ENCODE data around the gene MRM2. TPM values are rescaled to one million over a fixed set of nuclear protein-coding genes. Genes with fewer than 3 reads are reported as not detected.

Gene MRM2
- total RNA-seq, 1 donor: 19.0 TPM

GRCh38 chr7:2233926-2234325 lies 8.1 kb downstream of the MRM2 start:
- DNase-seq (ENCODE audit: low read depth): peak; percentile 16
- H3K4me3 ChIP-seq (ENCODE audit: low read depth, low read length): no peak overlapping the region
- TF ChIP-seq, protein P1, sequence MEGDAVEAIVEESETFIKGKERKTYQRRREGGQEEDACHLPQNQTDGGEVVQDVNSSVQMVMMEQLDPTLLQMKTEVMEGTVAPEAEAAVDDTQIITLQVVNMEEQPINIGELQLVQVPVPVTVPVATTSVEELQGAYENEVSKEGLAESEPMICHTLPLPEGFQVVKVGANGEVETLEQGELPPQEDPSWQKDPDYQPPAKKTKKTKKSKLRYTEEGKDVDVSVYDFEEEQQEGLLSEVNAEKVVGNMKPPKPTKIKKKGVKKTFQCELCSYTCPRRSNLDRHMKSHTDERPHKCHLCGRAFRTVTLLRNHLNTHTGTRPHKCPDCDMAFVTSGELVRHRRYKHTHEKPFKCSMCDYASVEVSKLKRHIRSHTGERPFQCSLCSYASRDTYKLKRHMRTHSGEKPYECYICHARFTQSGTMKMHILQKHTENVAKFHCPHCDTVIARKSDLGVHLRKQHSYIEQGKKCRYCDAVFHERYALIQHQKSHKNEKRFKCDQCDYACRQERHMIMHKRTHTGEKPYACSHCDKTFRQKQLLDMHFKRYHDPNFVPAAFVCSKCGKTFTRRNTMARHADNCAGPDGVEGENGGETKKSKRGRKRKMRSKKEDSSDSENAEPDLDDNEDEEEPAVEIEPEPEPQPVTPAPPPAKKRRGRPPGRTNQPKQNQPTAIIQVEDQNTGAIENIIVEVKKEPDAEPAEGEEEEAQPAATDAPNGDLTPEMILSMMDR (IDR thresholded peaks at IDR 0.05; ENCODE audit: insufficient read depth, low read depth, low read length): no peak

DNA sequence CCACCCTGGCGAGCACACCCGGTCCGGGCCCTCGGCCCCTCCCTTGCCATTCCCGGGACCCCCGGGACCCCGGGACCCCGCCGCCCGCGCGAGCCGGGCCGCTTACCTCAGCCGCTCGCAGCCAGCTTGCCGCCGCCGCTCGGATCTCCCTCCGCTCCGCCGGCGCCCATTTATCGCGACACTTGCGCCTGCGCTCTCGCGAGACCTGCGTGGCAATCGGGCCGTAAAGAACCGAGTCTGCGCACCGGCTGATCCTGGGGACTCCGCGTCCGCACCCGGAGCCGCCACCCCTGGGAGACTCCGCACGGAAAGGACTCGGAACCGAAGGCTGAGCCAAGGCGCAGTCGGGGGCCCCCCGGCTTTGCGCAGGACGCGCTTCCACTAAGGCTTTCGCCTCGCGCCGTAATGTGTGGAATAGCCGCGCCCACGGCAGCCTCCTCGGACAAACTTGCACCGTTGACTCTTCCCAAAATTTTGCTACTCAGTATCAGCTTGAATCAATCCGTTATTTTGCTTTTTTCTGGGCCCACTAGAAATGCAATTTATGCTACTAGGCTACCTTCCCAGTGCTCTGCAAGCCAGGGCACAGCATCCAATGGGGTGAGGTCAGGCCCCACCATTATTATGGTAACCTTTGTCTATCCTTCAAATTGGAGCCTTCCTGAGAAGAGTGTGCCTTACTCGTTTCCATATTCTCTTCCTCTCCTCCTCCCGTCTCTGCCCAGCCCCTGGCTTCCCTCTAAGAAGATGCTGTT lies 9.1 kb downstream of the MRM2 start, which contains the start of gene MAD1L1:
MAD1L1 (minus strand) TSS at position 180 of the 755 bp plus-strand sequence. CDS start 2,812 bp downstream, outside the sequence.
- peak; percentile 94 for DNase-seq (ENCODE audit: low read depth)
- peak within 1 kb of the TSS; percentile 80 for H3K4me3 ChIP-seq (ENCODE audit: low read depth, low read length)
- TF ChIP-seq, protein P1 (IDR thresholded peaks at IDR 0.05; ENCODE audit: insufficient read depth, low read depth, low read length): no peak

DNA sequence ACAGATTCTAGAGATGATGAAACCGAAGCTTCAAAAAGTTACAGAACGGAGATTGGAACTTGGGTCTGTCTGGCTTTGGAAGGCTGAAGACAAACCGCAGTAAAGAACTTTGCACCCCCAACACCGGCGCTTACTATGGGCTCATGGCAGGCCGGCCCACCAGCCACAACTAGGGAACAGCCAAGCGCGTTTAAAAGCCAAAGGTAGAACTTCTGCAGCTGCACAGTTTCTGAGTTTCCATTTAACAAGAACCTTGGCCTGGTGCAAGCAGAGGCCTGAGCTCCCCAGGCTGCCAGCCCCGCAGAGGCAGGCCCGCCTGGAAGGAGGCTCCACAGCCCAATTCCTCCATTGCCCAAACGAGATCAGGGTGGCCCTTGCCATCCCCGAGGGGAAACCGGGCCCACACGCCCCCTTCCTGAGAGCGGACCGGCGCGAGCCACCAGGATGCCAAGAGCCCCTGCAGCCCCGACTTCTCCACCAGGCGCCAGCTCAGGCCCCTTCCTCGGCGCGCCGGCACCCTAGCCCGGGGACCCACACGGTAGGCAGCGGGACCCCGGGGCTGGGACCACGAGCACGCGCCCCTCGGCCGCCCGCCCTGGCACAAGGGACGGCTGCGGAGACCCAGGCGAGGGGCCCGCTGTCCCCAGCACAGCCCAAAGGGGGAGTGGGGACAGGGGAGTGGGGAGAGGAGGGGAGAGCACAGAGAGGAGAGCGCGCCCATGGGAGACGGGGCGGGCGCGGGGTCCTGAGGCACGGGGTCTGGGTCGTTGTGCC lies 9.8 kb downstream of the MRM2 start:
- peak overlapping the region; percentile 80 for H3K4me3 ChIP-seq (ENCODE audit: low read depth, low read length)
- peak; percentile 17 for DNase-seq (ENCODE audit: low read depth)
- TF ChIP-seq, protein P1 (IDR thresholded peaks at IDR 0.05; ENCODE audit: insufficient read depth, low read depth, low read length): peak; percentile 20

GRCh38 chr7:2230882-2231281 lies 11.1 kb downstream of the MRM2 start:
- H3K4me3 ChIP-seq (ENCODE audit: low read depth, low read length): no peak overlapping the region
- no peak for DNase-seq (ENCODE audit: low read depth)
- TF ChIP-seq, protein P1 (IDR thresholded peaks at IDR 0.05; ENCODE audit: insufficient read depth, low read depth, low read length): no peak

DNA sequence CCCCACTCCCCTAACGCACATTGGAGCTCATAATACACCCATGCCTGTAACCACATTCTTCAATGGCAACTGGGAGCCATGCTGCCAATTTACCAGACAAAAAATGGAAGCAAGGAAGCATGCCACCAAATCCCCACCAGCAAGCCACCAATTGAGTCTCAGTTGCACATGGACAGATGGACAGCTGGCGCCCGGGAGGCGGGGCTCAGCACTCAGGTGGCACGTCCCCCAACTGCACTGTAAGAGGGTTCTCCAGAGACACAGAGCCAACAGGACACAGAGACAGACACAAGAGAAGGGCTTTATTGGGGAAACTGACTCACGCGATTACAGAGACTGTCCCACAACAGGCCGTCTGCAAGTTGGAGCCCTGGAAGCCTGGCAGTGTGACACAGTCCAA lies 11.8 kb downstream of the MRM2 start:
- DNase-seq (ENCODE audit: low read depth): no peak
- no peak overlapping the region for H3K4me3 ChIP-seq (ENCODE audit: low read depth, low read length)
- TF ChIP-seq, protein P1 (IDR thresholded peaks at IDR 0.05; ENCODE audit: insufficient read depth, low read depth, low read length): no peak

DNA sequence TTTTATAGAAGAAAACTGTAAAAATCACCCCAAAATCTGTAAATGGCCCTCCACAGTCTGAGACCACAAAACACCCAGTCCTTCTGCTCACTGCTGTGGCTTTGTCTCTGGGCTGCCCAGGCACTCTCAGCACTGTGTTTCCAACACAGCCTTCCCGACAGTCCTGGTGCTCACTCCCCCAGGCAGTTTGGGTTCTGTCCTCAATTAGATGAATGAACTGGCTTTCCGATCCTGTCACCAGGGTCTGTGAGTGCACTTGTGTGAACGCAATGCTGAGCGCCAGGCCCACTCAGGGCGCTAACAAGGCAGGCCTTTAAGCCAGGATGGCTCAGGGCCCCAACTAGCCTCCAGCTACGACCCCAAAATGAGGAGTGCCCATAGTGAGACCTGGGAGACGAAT lies 12.5 kb downstream of the MRM2 start:
- no peak for DNase-seq (ENCODE audit: low read depth)
- TF ChIP-seq, protein P1 (IDR thresholded peaks at IDR 0.05; ENCODE audit: insufficient read depth, low read depth, low read length): no peak
- no peak overlapping the region for H3K4me3 ChIP-seq (ENCODE audit: low read depth, low read length)
